Myocyte (in vitro differentiated cells): ENCODE results near the gene MACF1. TPM values are rescaled to one million over a fixed set of nuclear protein-coding genes. Genes with fewer than 3 reads are reported as not detected.

ENCODE experiments used
- DNase-seq: peaks from one replicate; pipeline ENCODE4 v3.0.0-alpha.2; 2012; ENCODE audit warnings: low read depth
- total RNA-seq: library from RNA; depleted of rRNA; stranded (reverse); fragments of >200 nt; gene quantifications from 2 replicates; pipeline ENCODE4 v1.2.3, GENCODE V29; 2014

MACF1 gene
- total RNA-seq, 1 donor from 2014 or later = 803 TPM

GRCh38 chr1:39293375-39294070, 89.0 kb downstream of the MACF1 start:
- DNase-seq = no peak

- DNase-seq = no peak
Observed at GRCh38 chr1:39294531-39294930, 90.0 kb downstream of the MACF1 start.

DNA sequence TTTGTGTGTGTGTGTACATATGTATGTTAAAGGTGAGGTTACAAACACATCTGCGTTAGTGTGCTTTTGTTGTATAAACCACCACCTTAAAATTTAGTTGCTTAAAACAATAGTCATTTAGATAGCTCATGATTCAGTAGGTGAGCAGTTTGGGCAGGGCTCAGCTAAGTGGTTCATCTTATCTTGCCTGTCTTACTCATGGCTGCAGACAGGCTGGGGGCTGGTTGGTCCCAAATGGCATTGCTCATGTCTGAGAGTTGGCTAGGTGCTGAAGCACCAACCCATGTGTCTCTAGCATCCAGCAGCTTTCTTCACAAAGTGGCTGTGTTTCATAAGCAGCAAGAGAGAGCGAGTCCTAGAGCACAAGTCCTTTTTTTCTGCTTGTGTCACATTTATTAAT, 91.4 kb downstream of the MACF1 start:
- DNase-seq = no peak

- peak; percentile 39 for DNase-seq
Observed at GRCh38 chr1:39297551-39297950, 93.1 kb downstream of the MACF1 start.

DNA sequence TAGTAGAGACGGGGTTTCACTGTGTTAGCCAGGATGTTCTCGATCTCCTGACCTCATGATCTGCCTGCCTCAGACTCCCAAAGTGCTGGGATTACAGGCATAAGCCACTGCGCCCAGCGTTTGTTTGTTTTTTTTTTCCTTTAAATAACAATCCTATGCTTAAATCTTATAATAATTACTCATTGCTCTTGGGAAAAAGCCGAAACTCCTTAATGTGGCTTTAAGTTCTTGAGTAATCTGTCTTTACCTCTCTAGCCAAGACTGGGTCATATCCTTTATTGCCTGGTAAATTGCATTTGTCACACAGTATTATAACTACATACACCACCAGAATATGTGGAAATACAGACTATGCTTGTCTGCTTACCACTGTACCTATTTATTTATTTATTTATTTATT, 97.1 kb downstream of the MACF1 start:
- no peak for DNase-seq

GRCh38 chr1:39305555-39305954, 101.1 kb downstream of the MACF1 start:
- DNase-seq = no peak

DNA sequence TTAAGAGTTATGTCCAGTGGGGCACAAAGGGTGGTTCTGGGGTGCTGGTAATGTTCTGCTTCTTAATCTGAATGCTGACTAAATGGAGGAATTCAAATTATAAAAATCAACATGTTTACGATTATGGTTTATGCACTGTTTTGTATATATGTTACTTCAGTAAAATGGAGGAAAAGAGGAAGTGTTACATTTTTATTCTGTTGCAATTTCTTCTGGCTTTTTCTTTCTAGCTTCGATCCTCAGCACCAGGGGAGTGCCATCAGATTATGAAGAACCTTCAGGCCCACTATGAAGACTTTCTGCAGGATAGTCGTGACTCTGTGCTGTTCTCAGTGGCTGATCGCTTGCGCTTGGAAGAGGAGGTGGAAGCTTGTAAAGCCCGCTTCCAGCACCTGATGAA, 105.5 kb downstream of the MACF1 start:
- no peak for DNase-seq

DNA sequence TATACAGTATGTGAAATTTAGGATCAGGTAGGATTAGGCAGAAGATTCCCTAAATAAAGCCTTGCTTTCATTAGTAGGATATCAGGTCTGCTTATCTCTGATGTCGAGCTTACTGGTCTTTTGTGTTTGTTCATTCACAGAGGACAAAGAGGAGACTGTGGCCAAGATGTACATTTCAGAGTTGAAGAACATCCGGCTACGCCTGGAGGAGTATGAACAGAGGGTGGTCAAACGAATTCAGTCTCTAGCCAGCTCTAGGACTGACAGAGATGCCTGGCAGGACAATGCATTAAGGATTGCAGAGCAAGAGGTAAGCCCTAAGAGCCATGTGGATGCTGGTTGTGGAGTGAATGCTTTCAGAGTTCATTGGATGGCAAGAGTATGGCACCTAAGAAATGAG, 106.2 kb downstream of the MACF1 start:
- no peak for DNase-seq

- no peak for DNase-seq
Observed at GRCh38 chr1:39317111-39317510, 112.6 kb downstream of the MACF1 start.

GRCh38 chr1:39317910-39318633, 113.6 kb downstream of the MACF1 start:
- no peak for DNase-seq

DNA sequence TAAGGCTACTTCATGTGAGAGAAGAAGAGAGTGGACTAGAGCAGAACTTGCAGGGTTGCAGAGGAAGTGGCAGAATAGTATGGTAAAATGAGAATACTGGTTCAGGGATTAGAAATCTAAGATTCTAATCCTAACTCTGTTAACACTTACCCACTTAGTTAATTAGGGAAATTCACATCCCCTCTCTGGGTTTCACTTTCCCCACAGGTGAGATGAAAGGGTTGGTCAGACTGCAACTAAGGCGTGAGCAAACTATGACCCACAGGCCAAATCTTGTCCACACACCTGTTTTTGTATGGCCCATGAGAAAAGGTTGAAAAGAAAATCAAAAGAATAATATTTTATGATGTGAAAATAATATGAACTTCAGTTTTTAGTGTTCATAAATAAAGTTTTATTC, 117.5 kb downstream of the MACF1 start:
- DNase-seq = no peak

GRCh38 chr1:39322431-39322830, 117.9 kb downstream of the MACF1 start:
- no peak for DNase-seq

DNA sequence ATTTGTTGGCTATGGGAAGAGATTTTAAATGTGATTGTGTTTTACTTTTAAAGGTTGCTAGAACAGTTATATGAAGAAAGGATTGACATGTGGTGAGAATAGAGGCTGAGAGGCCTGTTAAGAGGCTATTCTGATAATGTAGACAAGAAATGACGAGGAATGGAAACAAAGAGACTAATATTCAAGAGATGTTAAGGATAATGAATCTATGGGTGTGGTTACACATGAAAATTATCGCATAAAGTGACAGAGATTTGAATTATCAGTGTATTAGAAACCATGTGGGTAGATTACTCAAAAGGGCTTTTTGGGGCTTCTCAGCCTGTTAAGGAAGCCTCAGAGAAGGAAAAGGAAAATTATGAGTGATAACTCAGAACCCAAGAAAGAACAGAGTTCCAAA, 120.4 kb downstream of the MACF1 start:
- DNase-seq = no peak

DNA sequence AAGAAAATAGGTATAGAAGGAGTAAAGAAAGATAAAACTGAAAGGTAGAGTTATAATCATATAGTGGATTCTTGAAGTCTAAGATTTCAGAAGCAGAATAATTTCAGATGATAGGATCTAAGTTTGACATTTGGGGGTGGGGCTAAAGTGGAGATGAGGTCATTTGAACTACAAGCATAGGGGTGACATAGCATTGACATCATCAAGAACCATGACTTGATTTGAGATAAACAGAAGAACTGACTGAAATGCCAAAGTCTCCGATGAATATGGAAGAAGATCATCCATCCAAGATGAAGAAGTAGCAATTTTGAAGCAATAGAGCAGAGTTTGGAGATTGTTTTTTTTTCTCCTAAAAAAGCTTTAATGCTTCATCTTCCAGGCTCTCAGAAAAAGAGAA, 122.3 kb downstream of the MACF1 start:
- DNase-seq = peak; percentile 17

DNA sequence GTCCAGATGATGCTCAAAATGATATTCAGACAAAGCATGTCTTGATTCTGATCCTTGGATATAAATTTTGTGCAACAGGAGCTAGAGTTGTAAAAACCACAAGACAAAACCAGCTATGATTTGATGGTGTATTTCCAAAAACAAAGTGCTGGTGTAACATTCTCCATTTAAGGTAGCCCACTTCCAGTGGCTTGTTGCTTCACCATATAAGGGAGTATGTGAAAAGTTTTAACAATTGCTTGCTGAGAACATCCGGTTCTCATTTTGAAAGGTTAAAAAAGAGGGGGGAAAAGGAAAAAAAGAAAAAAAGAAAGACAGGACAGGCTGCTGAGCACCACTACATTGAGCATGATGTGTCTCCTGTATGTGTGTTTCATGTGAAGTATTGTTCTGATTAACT, 123.6 kb downstream of the MACF1 start:
- DNase-seq = no peak

DNA sequence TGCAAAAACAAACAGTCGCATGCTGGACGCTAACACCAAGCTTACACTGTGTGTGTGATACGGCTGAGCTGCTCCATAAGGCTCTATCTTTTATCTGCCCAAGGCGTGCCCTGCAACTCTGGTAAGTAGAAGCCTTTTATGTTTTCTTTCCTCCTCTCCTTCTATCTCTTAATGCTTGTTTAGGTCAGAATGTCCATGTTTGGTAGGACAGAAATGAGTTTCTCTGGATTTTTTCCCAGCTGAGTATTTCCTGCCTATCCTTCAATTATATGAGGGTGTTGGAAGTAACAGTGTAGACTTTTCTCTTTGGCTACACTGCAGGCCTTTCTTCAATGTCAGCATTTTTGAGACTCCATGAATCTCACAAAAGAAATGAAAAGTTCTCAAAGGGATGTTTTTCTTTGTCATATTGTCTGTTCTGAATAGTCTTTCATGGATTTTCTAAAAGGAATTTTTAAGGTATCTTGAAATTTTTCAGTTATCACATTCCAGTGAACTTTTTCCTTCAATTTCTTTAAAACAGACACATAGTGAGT, 124.2 kb downstream of the MACF1 start:
- no peak for DNase-seq

GRCh38 chr1:39331647-39332046, 127.2 kb downstream of the MACF1 start:
- no peak for DNase-seq

DNA sequence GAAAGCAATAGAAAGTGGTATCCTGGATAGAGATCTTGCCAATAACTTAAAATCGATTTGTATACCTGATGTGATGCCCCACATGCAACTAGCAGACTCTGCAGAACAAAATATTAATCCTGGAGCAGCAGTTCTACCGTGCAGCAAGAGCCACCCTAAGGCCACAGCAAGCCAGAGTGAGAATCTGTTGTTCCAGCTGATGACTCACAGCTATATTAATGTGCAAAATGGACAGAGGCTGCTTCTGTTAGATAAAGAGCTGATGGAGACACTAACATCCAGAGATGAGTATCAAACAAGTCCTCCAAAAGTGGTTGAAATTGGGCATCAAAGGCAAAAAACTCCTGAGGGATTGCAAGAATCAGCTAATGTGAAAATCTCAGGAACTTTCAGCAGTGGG, 127.8 kb downstream of the MACF1 start:
- DNase-seq = peak; percentile 28

DNA sequence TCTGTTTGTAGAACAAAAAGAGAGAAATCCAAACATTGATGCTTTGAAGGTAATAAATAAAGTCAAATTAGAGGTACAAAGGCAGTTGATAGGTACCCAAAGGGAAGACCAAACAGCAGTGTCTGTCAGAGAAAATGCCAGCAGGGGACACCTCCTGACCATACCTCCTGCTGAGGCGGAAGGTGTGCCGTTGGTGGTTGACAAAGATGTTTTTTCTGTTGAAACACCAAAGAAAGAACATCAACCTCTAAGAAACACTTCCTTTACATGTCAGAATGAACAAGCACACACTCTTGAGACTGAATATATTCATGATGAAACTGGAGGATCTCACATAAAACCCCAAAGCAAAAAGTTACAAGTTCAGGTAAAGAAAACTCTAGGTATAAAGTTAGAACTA, 128.3 kb downstream of the MACF1 start:
- DNase-seq = no peak

GRCh38 chr1:39333296-39333695, 128.8 kb downstream of the MACF1 start:
- DNase-seq = no peak

DNA sequence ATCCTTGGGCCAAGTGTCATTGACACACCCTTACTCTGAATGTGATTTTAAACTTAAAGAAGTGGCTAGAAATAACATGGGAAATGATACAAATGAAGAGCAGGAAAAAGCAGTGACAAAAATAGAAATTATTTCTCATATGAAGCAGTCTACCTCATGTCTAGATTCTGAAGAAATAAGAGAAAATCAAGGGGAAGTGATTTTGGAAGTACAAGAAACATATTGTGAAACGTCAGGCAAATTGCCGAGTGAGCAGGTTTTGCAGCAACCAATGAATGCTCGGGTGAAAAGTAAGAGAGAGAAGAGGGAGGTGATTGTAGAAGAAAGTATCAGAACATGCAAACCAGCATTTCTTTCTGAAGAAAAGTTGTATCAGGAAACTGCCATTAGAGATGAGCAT, 130.7 kb downstream of the MACF1 start:
- no peak for DNase-seq

- no peak for DNase-seq
Observed at GRCh38 chr1:39337067-39337466, 132.6 kb downstream of the MACF1 start.

DNA sequence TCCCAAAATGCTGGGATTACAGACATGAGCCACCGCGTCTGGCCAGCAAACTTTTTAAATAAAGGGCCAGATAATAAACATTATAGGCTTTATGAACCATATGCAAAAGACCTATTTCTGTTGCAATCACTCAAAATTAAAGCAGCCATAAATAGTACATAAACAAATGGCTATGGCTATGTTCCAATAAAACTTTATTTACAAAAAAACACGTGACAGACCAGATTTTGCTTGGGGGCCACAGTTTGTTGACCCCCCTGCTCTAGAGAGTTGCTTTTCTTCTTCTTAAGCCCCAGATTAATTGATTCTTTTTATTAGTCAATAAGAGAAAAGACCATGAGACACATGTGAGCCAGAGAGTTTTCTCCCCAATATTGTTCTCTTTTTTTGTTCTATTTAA, 138.3 kb downstream of the MACF1 start:
- no peak for DNase-seq
